Adrenal gland (tissue), 5 donors: Measurements from ENCODE around the gene FZD8.

Source experiments
- POLR2A ChIP-seq, 2 donors: fragments of 450-650 bp; IDR thresholded peaks; one replicate each; pipeline ENCODE4 v1.6.1; 2017; ENCODE audit warnings: antibody characterized with exemption in 2 of 2, mild to moderate bottlenecking in 2 of 2, moderate library complexity in 1 of 2
- TF ChIP-seq, protein P1 (sequence below), 6 experiments: fragments of 450-650 bp in 4 of 6; fragments of 200-600 bp in 2 of 6; sonication (generic) in 1 of 6; IDR thresholded peaks; 1 replicate in 5 of 6; 2 replicates in 1 of 6; pipeline versions ENCODE4 v1.5.1 to v1.8.0; 2016 to 2021; ENCODE audit warnings: antibody characterized with exemption in 6 of 6, mild to moderate bottlenecking in 2 of 6, moderate library complexity in 1 of 6
- donor health status: DM: no; HTN: no; CAD: no.

DNA sequence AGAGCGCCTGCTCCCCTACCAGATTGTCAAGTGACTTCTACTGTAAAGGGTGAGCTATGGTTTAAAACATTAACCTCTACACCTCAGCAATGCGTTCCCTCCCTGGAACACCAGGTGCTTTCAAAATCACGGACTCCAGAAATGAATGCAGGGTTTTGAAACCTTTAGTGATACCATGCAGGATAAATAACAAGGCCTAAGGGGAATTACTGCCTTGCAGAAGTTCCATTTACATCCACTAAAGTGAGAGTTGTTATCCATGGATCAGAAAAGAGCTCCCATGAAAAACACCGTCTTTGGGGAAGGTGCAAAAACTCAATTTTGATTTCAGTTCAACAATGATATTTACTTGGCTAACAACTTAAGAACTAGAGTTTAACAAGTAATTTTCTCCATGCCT lies 4.0 kb downstream of the FZD8 start:
- TF ChIP-seq, protein P1, sequence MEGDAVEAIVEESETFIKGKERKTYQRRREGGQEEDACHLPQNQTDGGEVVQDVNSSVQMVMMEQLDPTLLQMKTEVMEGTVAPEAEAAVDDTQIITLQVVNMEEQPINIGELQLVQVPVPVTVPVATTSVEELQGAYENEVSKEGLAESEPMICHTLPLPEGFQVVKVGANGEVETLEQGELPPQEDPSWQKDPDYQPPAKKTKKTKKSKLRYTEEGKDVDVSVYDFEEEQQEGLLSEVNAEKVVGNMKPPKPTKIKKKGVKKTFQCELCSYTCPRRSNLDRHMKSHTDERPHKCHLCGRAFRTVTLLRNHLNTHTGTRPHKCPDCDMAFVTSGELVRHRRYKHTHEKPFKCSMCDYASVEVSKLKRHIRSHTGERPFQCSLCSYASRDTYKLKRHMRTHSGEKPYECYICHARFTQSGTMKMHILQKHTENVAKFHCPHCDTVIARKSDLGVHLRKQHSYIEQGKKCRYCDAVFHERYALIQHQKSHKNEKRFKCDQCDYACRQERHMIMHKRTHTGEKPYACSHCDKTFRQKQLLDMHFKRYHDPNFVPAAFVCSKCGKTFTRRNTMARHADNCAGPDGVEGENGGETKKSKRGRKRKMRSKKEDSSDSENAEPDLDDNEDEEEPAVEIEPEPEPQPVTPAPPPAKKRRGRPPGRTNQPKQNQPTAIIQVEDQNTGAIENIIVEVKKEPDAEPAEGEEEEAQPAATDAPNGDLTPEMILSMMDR (IDR thresholded peaks at IDR 0.05) = no peak
- TF ChIP-seq POLR2A (IDR thresholded peaks at IDR 0.05) = no peak
